ENCODE results near the gene MEN1.

DNA sequence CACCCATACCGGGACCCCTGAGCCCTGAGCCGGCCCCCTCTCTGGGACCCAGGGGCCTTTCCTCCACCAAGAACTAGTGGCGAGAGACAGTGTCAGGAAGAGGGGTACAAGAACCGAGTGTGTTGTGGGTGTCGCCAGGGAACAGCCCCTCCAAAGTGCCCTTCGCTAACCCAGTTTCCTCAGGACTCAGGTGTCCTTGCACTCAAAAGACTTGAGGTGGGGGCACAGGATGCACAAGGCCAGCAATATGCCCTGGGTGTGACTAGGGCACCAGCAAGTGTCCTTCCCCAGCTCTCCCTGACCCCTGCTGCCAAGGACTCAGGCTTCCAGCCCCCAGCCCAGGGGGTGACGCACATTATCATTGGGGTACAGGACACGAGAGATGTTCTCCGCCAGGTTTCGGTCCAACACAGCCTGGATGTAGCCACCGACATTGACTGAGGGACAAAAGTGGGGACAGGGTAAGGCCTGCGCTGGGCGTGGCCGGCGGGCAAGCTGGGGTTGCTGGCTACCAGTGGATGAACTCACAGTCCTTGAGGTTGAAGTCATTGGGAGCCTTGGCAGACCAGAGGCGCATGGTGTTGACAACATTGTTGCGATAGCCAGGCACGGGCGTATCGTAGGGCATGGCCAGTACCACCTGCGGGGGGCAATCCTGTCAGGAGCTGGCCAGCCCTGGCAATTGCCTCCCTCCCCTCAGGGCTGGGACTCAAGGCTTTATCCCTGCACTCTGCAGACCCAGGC, 55.3 kb downstream of the MEN1 start:
- no peak for TF ChIP-seq POLR2A (IDR thresholded peaks at IDR 0.05)
- no peak for TF ChIP-seq POLR2AphosphoS5 (IDR thresholded peaks at IDR 0.05)

Data from spleen (tissue), 3 donors.